ENCODE results near the gene PARVA.

DNA sequence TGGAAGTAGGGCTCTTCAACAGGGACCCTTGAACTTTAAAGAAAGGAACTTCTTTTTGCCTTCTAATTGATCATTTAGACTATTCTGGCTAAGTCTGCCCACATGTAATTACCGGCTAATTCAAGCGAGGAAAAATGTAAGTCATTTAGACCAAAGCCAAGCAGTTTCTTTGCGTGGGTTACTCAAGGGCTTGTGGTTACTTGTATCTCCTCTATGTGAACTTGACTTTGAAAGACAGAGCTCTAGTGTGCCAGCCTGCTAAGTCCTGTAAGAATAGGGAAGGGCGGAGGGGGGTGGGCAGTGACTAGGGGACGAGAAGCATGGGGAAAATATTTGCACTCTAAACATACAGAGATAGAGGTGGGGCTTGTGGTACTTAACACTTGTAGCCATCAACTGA, 151.7 kb downstream of the PARVA start:
- TF ChIP-seq, protein P1, sequence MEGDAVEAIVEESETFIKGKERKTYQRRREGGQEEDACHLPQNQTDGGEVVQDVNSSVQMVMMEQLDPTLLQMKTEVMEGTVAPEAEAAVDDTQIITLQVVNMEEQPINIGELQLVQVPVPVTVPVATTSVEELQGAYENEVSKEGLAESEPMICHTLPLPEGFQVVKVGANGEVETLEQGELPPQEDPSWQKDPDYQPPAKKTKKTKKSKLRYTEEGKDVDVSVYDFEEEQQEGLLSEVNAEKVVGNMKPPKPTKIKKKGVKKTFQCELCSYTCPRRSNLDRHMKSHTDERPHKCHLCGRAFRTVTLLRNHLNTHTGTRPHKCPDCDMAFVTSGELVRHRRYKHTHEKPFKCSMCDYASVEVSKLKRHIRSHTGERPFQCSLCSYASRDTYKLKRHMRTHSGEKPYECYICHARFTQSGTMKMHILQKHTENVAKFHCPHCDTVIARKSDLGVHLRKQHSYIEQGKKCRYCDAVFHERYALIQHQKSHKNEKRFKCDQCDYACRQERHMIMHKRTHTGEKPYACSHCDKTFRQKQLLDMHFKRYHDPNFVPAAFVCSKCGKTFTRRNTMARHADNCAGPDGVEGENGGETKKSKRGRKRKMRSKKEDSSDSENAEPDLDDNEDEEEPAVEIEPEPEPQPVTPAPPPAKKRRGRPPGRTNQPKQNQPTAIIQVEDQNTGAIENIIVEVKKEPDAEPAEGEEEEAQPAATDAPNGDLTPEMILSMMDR (IDR thresholded peaks at IDR 0.05): no peak
- no peak for TF ChIP-seq POLR2A (IDR thresholded peaks at IDR 0.05)
